GM12878 (cell line): Measurements from ENCODE around the gene PLPP1. TPM values are rescaled to one million over a fixed set of nuclear protein-coding genes. Genes with fewer than 3 reads are reported as not detected.

ENCODE experiments used
- ATAC-seq: fragments of 200-7000 bp; cut with Tn5 transposase; 3 replicates; pipeline ENCODE4 v1.9.1; 2020; ENCODE audit warnings: mild to moderate bottlenecking, moderate library complexity
- BruUV-seq: library from RNA; stranded (reverse); fragments of 400-500 nt; replicated peaks from 2 replicates; lab custom pipeline; 2021; lab: Mats Ljungman, UMichigan
- CTCF ChIA-PET: fragments of 300-600 bp; sonication (Branson Sonifier 250); formaldehyde crosslinking; extraction: SDS; loops from one replicate; lab custom pipeline; 2021; ENCODE audit warnings: inconsistent platforms; lab: Yijun Ruan, JAX
- POLR2A ChIA-PET: fragments of 350-600 bp; formaldehyde crosslinking; extraction: SDS; loops from one replicate; lab custom pipeline; 2021; ENCODE audit warnings: inconsistent platforms; lab: Charles Lee
- RAD21 ChIA-PET: fragments of 300-600 bp; sonication (Branson Sonifier 250); formaldehyde crosslinking; loops from one replicate; lab custom pipeline; 2023; ENCODE audit warnings: antibody characterized with exemption; ENCODE audit not compliant: unreplicated experiment; lab: Charles Lee
- SMC1A ChIA-PET: fragments of 300-600 bp; sonication (Branson Sonifier 250); formaldehyde crosslinking; loops from one replicate; lab custom pipeline; 2023; ENCODE audit not compliant: unreplicated experiment, uncharacterized antibody; lab: Charles Lee
- DNase-seq: peaks from one replicate; pipeline ENCODE4 v3.0.0-alpha.2; 2011; ENCODE audit warnings: low read depth, low spot score
- FAIRE-seq: peaks from 3 replicates; lab custom pipeline; 2011; peaks lifted over from hg19 to GRCh38; lab: Jason Lieb, UNC
- H2AFZ ChIP-seq: 2 replicates; pipeline ENCODE4 v1.6.0; 2011; ENCODE audit warnings: low read depth, low read length, control low read depth; ENCODE audit not compliant: control insufficient read depth
- H3K27ac ChIP-seq: 2 replicates; pipeline ENCODE4 v1.5.1; 2011; ENCODE audit warnings: control low read depth; ENCODE audit not compliant: control insufficient read depth, insufficient read depth
- H3K27me3 ChIP-seq, 2 experiments: replicated peaks in 1 of 2; 2 replicates each; pipeline versions ENCODE4 v1.6.0 to v1.6.1; 2011; ENCODE audit warnings: low read length in 1 of 2; ENCODE audit not compliant: control insufficient read depth in 2 of 2, insufficient read depth in 2 of 2
- H3K36me3 ChIP-seq, 2 experiments: 2 replicates each; pipeline ENCODE4 v1.5.1; 2011; ENCODE audit warnings: low read length in 1 of 2; ENCODE audit not compliant: control insufficient read depth in 2 of 2, insufficient read depth in 2 of 2
- H3K4me1 ChIP-seq: 2 replicates; pipeline ENCODE4 v1.6.1; 2011; ENCODE audit warnings: mild to moderate bottlenecking, low read length, moderate library complexity, mixed read lengths; ENCODE audit not compliant: control insufficient read depth, insufficient read depth
- H3K4me2 ChIP-seq: 2 replicates; pipeline ENCODE4 v1.6.0; 2011; ENCODE audit warnings: control low read depth; ENCODE audit not compliant: control insufficient read depth, insufficient read depth
- H3K4me3 ChIP-seq: fragments of 200-600 bp; sonication (generic); 2 replicates; pipeline ENCODE4 v1.5.1; 2016
- H3K79me2 ChIP-seq: 2 replicates; pipeline ENCODE4 v1.6.0; 2011; ENCODE audit warnings: low read length; ENCODE audit not compliant: control insufficient read depth, insufficient read depth
- H3K9ac ChIP-seq: 2 replicates; pipeline ENCODE4 v1.8.0; 2011; ENCODE audit warnings: low read length, control low read depth, mixed read lengths; ENCODE audit not compliant: control insufficient read depth, insufficient read depth
- H3K9me3 ChIP-seq: replicated peaks from 3 replicates; pipeline ENCODE4 v1.5.1; 2011; ENCODE audit warnings: mild to moderate bottlenecking, low read length; ENCODE audit not compliant: control insufficient read depth, insufficient read depth
- H4K20me1 ChIP-seq: 2 replicates; pipeline ENCODE4 v1.6.0; 2011; ENCODE audit not compliant: control insufficient read depth, insufficient read depth
- BCL11A ChIP-seq: IDR thresholded peaks from 2 replicates; pipeline ENCODE4 v1.6.1; 2011; ENCODE audit warnings: low read depth, low read length
- CREM ChIP-seq: IDR thresholded peaks from 2 replicates; pipeline ENCODE4 v1.6.1; 2014; ENCODE audit warnings: antibody characterized with exemption, low read depth
- FOS ChIP-seq: IDR thresholded peaks from 3 replicates; pipeline ENCODE4 v1.6.1; 2011; ENCODE audit warnings: borderline replicate concordance; ENCODE audit not compliant: insufficient read length; ENCODE audit errors: extremely low read depth
- GABPA ChIP-seq: IDR thresholded peaks from 2 replicates; pipeline ENCODE4 v1.6.1; 2014; ENCODE audit warnings: antibody characterized with exemption, low read depth, mild to moderate bottlenecking, inconsistent platforms
- MEF2B ChIP-seq: fragments of 450-650 bp; IDR thresholded peaks from 2 replicates; pipeline ENCODE4 v1.6.1; 2018; ENCODE audit warnings: mild to moderate bottlenecking, moderate library complexity; ENCODE audit not compliant: partially characterized antibody, poor library complexity, severe bottlenecking
- NRF1 ChIP-seq: conservative IDR thresholded peaks from 2 replicates; pipeline ENCODE4 v1.6.1; 2011; ENCODE audit warnings: mild to moderate bottlenecking, low read depth, low read length, improper control_type of control experiment
- RFX5 ChIP-seq: IDR thresholded peaks from 2 replicates; pipeline ENCODE4 v1.6.1; 2011; ENCODE audit warnings: low read depth, low read length, improper control_type of control experiment
- SIX5 ChIP-seq: IDR thresholded peaks from 2 replicates; pipeline ENCODE4 v1.6.1; 2011; ENCODE audit warnings: mild to moderate bottlenecking, low read depth, low read length, moderate library complexity; ENCODE audit not compliant: severe bottlenecking
- SPI1 ChIP-seq: IDR thresholded peaks from 2 replicates; pipeline ENCODE4 v1.6.1; 2011; ENCODE audit warnings: low read depth, mild to moderate bottlenecking, low read length, moderate library complexity, borderline replicate concordance; ENCODE audit not compliant: insufficient read depth
- SREBF2 ChIP-seq: IDR thresholded peaks from 2 replicates; pipeline ENCODE4 v1.6.1; 2012; ENCODE audit warnings: mild to moderate bottlenecking, low read length
- ZNF622 ChIP-seq: fragments of 450-650 bp; IDR thresholded peaks from 2 replicates; pipeline ENCODE4 v1.6.1; 2017; ENCODE audit warnings: mild to moderate bottlenecking, inconsistent platforms
- WGBS: methylation state at CpG from one replicate; pipeline ENCODE4 v1.1.6; 2016; ENCODE audit warnings: low lambda C conversion rate; ENCODE audit not compliant: insufficient replicate concordance, insufficient coverage; ENCODE audit errors: missing lambda C conversion rate; 5-methylcytosine and 5-hydroxymethylcytosine counted together
- in situ Hi-C: fragments of 300-500 bp; cut with MboI; formaldehyde crosslinking; loops from 9 replicates; pipeline ENCODE4 v1.14.3; 2018; ENCODE audit warnings: mixed read lengths
- intact Hi-C: fragments of 100-400 bp; cut with micrococcal nuclease; formaldehyde crosslinking; loops from one replicate; pipeline ENCODE4 v1.14.2; 2022; ENCODE audit not compliant: unreplicated experiment
- polyA plus RNA-seq, 11 experiments: library from polyadenylated mRNA; depleted of rRNA in 4 of 11; unstranded in 6 of 11; stranded (reverse) in 5 of 11; fragments of >200 nt; fragmentation: Nextera tagmentation in 4 of 11; fragmentation: Illumina TruSeq in 1 of 11; extraction: Ambion mirVana in 4 of 11; extraction: Trizol in 1 of 11; gene quantifications; 1 replicate in 1 of 11; 2 replicates in 10 of 11; pipeline versions ENCODE4 v1.2.1 to v1.2.3, GENCODE V29; 2011 to 2016; ENCODE audit warnings: inconsistent platforms in 2 of 11, missing spikeins in 2 of 11, low read depth in 1 of 11
- total RNA-seq, 4 experiments: library from RNA; depleted of rRNA in 3 of 4; stranded (reverse); fragments of >200 nt in 3 of 4; fragmentation: Illumina TruSeq in 1 of 4; extraction: Trizol in 1 of 4; gene quantifications; 2 replicates each; pipeline versions ENCODE4 v1.2.1 to v1.2.3, GENCODE V29; 2013 to 2021
- TF ChIP-seq, protein P1 (sequence below): IDR thresholded peaks from 2 replicates; pipeline ENCODE4 v1.6.1; 2011; ENCODE audit warnings: borderline replicate concordance, low read depth, mild to moderate bottlenecking, moderate library complexity, mixed read lengths, low read length; ENCODE audit not compliant: insufficient read depth; ENCODE audit errors: extremely low read length
- TF ChIP-seq, protein P2 (sequence below): fragments of 450-650 bp; IDR thresholded peaks from 2 replicates; pipeline ENCODE4 v1.6.1; 2017; ENCODE audit warnings: low read depth, mild to moderate bottlenecking, moderate library complexity

Gene PLPP1
- total and polyA plus RNA-seq, 10 of the 15 experiments (the other 5 are each of a cell fraction or from before 2014, with no cell fraction given): 3.0 to 11.3 (median 8.1) TPM

DNA sequence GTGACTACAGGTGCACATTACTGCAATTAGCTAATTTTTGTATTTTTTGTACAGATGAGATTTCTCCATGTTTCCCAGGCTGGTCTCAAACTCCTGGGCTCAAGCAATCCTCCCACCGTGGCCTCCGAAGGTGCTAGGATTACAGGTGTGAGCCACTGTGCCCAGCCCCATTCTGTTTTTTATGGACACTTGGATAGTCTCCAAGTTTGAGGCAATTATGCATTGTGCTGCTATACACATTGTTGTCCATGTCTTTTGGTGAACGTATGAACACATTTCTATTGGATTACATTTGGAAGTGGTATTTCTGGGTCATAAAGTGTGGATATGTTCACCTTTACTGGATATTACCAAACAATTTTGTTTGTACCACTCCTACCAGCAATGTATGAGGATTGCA is 22.4 kb upstream of the PLPP1 start:
- FAIRE-seq: no peak
- ATAC-seq: no peak
- intact Hi-C loops: no loop called here
- Histone ChIP-seq H3K9me3 (no peaks in the 10 kb centered on the region), H3K27me3 (no peaks in the 10 kb centered on the region; a peak in 1 of 4 replicates), H3K36me3 (no peaks in the 10 kb centered on the region), H3K4me2 (no peak overlapping the region), H4K20me1 (no peaks in the 10 kb centered on the region), H3K4me3 (no peak overlapping the region), H3K79me2 (no peaks in the 10 kb centered on the region), H2AFZ (no peak overlapping the region), H3K27ac (no peak overlapping the region), H3K9ac (no peak overlapping the region), H3K4me1 (no peaks in the 10 kb centered on the region)
- CTCF ChIA-PET: interaction anchor here (0.9 kb wide), 1 partner anchor 48 kb away, joined by 3 read pairs; no protein-coding TSS in a partner anchor
- no peak for DNase-seq
- 92% methylated on average over 3 of the region's 3 CpGs for WGBS
- no peak for TF ChIP-seq BCL11A
- TF ChIP-seq GABPA: no peak
- TF ChIP-seq NRF1: no peak
- TF ChIP-seq CREM: no peak
- no peak for TF ChIP-seq SIX5
- no peak for TF ChIP-seq MEF2B
- in situ Hi-C loops: no loop called here
- no TSS peak for BruUV-seq
- RAD21 ChIA-PET: no interaction called here
- SMC1A ChIA-PET: no interaction called here
- POLR2A ChIA-PET: interaction anchor here (0.6 kb wide), 1 partner anchor 1705 kb away, joined by 3 read pairs; no protein-coding TSS in a partner anchor

DNA sequence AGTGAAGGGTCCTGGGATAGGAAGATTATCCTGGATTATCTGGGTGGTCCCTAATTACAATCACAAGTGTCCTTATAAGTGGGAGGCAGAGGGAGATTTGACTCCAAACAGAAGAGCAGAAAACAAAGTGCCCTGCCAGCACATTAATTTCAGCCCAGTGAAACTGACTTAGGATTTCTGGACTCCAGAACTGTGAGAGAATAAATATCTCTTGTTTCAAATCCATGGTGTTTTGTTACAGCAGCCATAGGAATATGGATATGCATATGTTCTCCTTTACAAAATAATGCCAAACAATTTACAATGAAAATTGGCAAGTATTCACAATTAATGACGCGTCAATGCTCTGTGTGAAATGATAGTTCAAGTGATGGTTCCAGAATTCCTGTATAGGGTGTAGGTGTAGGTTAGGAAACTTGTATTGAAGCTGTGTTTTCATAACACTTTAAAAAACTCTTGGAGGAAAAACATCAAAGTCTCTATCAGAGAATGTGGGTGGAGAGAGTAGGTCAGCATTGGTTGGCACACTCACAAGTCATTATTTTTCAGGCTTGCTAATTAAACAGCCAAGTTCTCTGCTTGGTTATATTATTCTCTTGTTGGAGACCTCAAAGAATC is 19.9 kb upstream of the PLPP1 start:
- no TSS peak for BruUV-seq
- ChIA-PET POLR2A (no interaction called here), RAD21 (no interaction called here), CTCF (no interaction called here), SMC1A (no interaction called here)
- no peaks in the 10 kb centered on the region; a peak in 1 of 4 replicates for H3K27me3 ChIP-seq
- H3K36me3 ChIP-seq: no peaks in the 10 kb centered on the region
- intact Hi-C loops (no loop called here), in situ Hi-C loops (no loop called here)
- no peaks in the 10 kb centered on the region for H3K4me1 ChIP-seq
- H2AFZ ChIP-seq: no peak overlapping the region
- H4K20me1 ChIP-seq: no peaks in the 10 kb centered on the region
- no peak for DNase-seq
- FAIRE-seq: no peak
- no peaks in the 10 kb centered on the region for H3K79me2 ChIP-seq
- ATAC-seq: no peak
- H3K27ac ChIP-seq: no peak overlapping the region
- H3K4me2 ChIP-seq: no peak overlapping the region
- no peak overlapping the region for H3K4me3 ChIP-seq
- H3K9ac ChIP-seq: no peak overlapping the region
- no peaks in the 10 kb centered on the region for H3K9me3 ChIP-seq
- whole genome bisulfite sequencing: 96% methylated on average over 2 of the region's 2 CpGs
- TF ChIP-seq FOS (no peak), SREBF2 (no peak), RFX5 (no peak), NRF1 (no peak), SPI1 (no peak), ZNF622 (no peak)
- TF ChIP-seq, protein P1, sequence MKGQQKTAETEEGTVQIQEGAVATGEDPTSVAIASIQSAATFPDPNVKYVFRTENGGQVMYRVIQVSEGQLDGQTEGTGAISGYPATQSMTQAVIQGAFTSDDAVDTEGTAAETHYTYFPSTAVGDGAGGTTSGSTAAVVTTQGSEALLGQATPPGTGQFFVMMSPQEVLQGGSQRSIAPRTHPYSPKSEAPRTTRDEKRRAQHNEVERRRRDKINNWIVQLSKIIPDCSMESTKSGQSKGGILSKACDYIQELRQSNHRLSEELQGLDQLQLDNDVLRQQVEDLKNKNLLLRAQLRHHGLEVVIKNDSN: no peak
- TF ChIP-seq, protein P2, sequence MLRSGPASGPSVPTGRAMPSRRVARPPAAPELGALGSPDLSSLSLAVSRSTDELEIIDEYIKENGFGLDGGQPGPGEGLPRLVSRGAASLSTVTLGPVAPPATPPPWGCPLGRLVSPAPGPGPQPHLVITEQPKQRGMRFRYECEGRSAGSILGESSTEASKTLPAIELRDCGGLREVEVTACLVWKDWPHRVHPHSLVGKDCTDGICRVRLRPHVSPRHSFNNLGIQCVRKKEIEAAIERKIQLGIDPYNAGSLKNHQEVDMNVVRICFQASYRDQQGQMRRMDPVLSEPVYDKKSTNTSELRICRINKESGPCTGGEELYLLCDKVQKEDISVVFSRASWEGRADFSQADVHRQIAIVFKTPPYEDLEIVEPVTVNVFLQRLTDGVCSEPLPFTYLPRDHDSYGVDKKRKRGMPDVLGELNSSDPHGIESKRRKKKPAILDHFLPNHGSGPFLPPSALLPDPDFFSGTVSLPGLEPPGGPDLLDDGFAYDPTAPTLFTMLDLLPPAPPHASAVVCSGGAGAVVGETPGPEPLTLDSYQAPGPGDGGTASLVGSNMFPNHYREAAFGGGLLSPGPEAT: no peak
